HCT116 (cell line): Measurements from ENCODE around the gene APOL4. TPM values are rescaled to one million over a fixed set of nuclear protein-coding genes. Genes with fewer than 3 reads are reported as not detected.

ENCODE experiments used
- ATAC-seq: fragments of 200-7000 bp; cut with Tn5 transposase; 2 replicates; pipeline ENCODE4 v1.9.1; 2020; ENCODE audit warnings: mild to moderate bottlenecking, moderate library complexity
- BruUV-seq: library from RNA; stranded (reverse); fragments of 400-500 nt; replicated peaks from 2 replicates; lab custom pipeline; 2021; lab: Mats Ljungman, UMichigan
- CTCF ChIA-PET: fragments of 300-600 bp; sonication (Branson Sonifier 250); formaldehyde crosslinking; loops from one replicate; lab custom pipeline; 2021; ENCODE audit warnings: antibody characterized with exemption; lab: Charles Lee
- POLR2A ChIA-PET: fragments of 300-600, 350-600 bp; sonication (Branson Sonifier 250); formaldehyde crosslinking; loops from one replicate; lab custom pipeline; 2021; ENCODE audit warnings: antibody characterized with exemption; lab: Charles Lee
- RAD21 ChIA-PET, 2 experiments: fragments of 300-600 bp; sonication (Branson Sonifier 250); formaldehyde crosslinking; loops; one replicate each; lab custom pipeline; 2023; ENCODE audit warnings: low total read pairs in 2 of 2; ENCODE audit not compliant: uncharacterized antibody in 2 of 2, unreplicated experiment in 2 of 2, low non-redundant PET in 1 of 2; lab: Charles Lee
- DNase-seq: peaks from one replicate; pipeline ENCODE4 v3.0.0-alpha.2; 2010; ENCODE audit warnings: low read depth, low spot score
- H2AFZ ChIP-seq: fragments of 200-600 bp; shearing (Covaris generic), sonication (generic); 2 replicates; pipeline ENCODE4 v1.6.1; 2017; ENCODE audit warnings: low read depth, mixed run types, mixed read lengths, antibody characterized with exemption, low read length; ENCODE audit not compliant: poor library complexity, severe bottlenecking
- H3K27ac ChIP-seq: 2 replicates; pipeline ENCODE4 v1.5.1; 2012; ENCODE audit warnings: low read depth, low read length
- H3K27me3 ChIP-seq: fragments of 200-600 bp; sonication (generic); 2 replicates; pipeline ENCODE4 v1.6.1; 2016; ENCODE audit warnings: mixed run types, low read length, mixed read lengths; ENCODE audit not compliant: insufficient read depth
- H3K36me3 ChIP-seq, 2 experiments: fragments of 200-500 bp in 1 of 2; fragments of 200-600 bp in 1 of 2; sonication (Bioruptor generic) in 1 of 2; sonication (generic) in 1 of 2; 2 replicates each; pipeline versions ENCODE4 v1.5.1 to v1.6.1; 2014 to 2016; ENCODE audit warnings: low read length in 2 of 2, inconsistent platforms in 1 of 2, mixed read lengths in 1 of 2, mixed run types in 1 of 2; ENCODE audit not compliant: insufficient read depth in 2 of 2, control insufficient read depth in 1 of 2
- H3K4me1 ChIP-seq, 2 experiments: fragments of 200-600 bp in 1 of 2; sonication (generic) in 1 of 2; 2 replicates each; pipeline versions ENCODE4 v1.5.1 to v1.6.1; 2012 to 2017; ENCODE audit warnings: low read length in 2 of 2, inconsistent platforms in 1 of 2, mild to moderate bottlenecking in 1 of 2, mixed read lengths in 1 of 2, mixed run types in 1 of 2, moderate library complexity in 1 of 2; ENCODE audit not compliant: insufficient read depth in 2 of 2, control insufficient read depth in 1 of 2
- H3K4me2 ChIP-seq: fragments of 200-600 bp; sonication (generic); 2 replicates; pipeline ENCODE4 v1.6.1; 2017; ENCODE audit warnings: mixed run types, low read length, mixed read lengths
- H3K4me3 ChIP-seq, 2 experiments: fragments of 200-600 bp in 1 of 2; sonication (generic) in 1 of 2; replicated peaks in 1 of 2; 2 replicates each; pipeline ENCODE4 v1.5.1; 2011 to 2016; ENCODE audit warnings: low read length in 2 of 2, control low read depth in 1 of 2, low read depth in 1 of 2, mild to moderate bottlenecking in 1 of 2, mixed read lengths in 1 of 2, mixed run types in 1 of 2
- H3K79me2 ChIP-seq: fragments of 200-600 bp; sonication (generic); 2 replicates; pipeline ENCODE4 v1.6.1; 2017; ENCODE audit warnings: mild to moderate bottlenecking, mixed run types, low read length, moderate library complexity, mixed read lengths; ENCODE audit not compliant: insufficient read depth
- H3K9ac ChIP-seq: fragments of 200-600 bp; sonication (generic); 2 replicates; pipeline ENCODE4 v1.6.1; 2016; ENCODE audit warnings: low read length, mixed read lengths
- H3K9me2 ChIP-seq: fragments of 200-600 bp; sonication (generic), shearing (Covaris generic); 2 replicates; pipeline ENCODE4 v1.6.1; 2017; ENCODE audit warnings: mixed run types, mild to moderate bottlenecking, moderate library complexity; ENCODE audit not compliant: insufficient read depth
- H3K9me3 ChIP-seq, 2 experiments: fragments of 200-500 bp in 1 of 2; fragments of 200-600 bp in 1 of 2; sonication (Bioruptor generic) in 1 of 2; sonication (generic) in 1 of 2; 2 replicates each; pipeline ENCODE4 v1.6.1; 2014 to 2017; ENCODE audit warnings: low read length in 2 of 2, mixed read lengths in 2 of 2, inconsistent platforms in 1 of 2, low read depth in 1 of 2, mild to moderate bottlenecking in 1 of 2, mixed run types in 1 of 2, moderate library complexity in 1 of 2; ENCODE audit not compliant: control insufficient read depth in 1 of 2, insufficient read depth in 1 of 2
- H4K20me1 ChIP-seq: fragments of 200-600 bp; sonication (generic), shearing (Covaris generic); 2 replicates; pipeline ENCODE4 v1.6.1; 2017; ENCODE audit warnings: mixed run types, mild to moderate bottlenecking, moderate library complexity; ENCODE audit not compliant: insufficient read depth
- ATF3 ChIP-seq: IDR thresholded peaks from 2 replicates; pipeline ENCODE4 v1.6.1; 2012
- CTCF ChIP-seq, 3 experiments: fragments of 200-600 bp in 1 of 3; sonication (generic) in 1 of 3; IDR thresholded peaks in 2 of 3; conservative IDR thresholded peaks in 1 of 3; 2 replicates each; pipeline ENCODE4 v1.5.1; 2012 to 2017; ENCODE audit warnings: low read depth in 2 of 3, low read length in 2 of 3, antibody characterized with exemption in 1 of 3, borderline replicate concordance in 1 of 3, control low read depth in 1 of 3, mild to moderate bottlenecking in 1 of 3, mixed read lengths in 1 of 3, mixed run types in 1 of 3, moderate library complexity in 1 of 3; ENCODE audit not compliant: insufficient read depth in 1 of 3
- EGR1 ChIP-seq: IDR thresholded peaks from 2 replicates; pipeline ENCODE4 v1.6.1; 2012; ENCODE audit warnings: low read depth
- EZH2 ChIP-seq: fragments of 200-600 bp; sonication (generic); IDR thresholded peaks from 2 replicates; pipeline ENCODE4 v1.6.1; 2017; ENCODE audit warnings: antibody characterized with exemption, mixed run types
- EZH2phosphoT487 ChIP-seq: fragments of 200-600 bp; IDR thresholded peaks from 2 replicates; pipeline ENCODE4 v1.6.1; 2018; ENCODE audit warnings: antibody characterized with exemption, borderline replicate concordance
- FOSL1 ChIP-seq: IDR thresholded peaks from 2 replicates; pipeline ENCODE4 v1.6.1; 2012; ENCODE audit warnings: low read depth
- JUND ChIP-seq: IDR thresholded peaks from 2 replicates; pipeline ENCODE4 v1.6.1; 2012
- MAX ChIP-seq: IDR thresholded peaks from 2 replicates; pipeline ENCODE4 v1.6.1; 2012
- POLR2A ChIP-seq: IDR thresholded peaks from 2 replicates; pipeline ENCODE4 v1.7.0; 2011; ENCODE audit warnings: borderline replicate concordance; ENCODE audit not compliant: insufficient read depth, insufficient read length; ENCODE audit errors: extremely low read depth
- POLR2AphosphoS5 ChIP-seq: IDR thresholded peaks from 2 replicates; pipeline ENCODE4 v1.6.1; 2011; ENCODE audit warnings: mild to moderate bottlenecking, low read depth, low read length, moderate library complexity
- RAD21 ChIP-seq: IDR thresholded peaks from 2 replicates; pipeline ENCODE4 v1.6.1; 2012; ENCODE audit warnings: low read depth, mild to moderate bottlenecking
- REST ChIP-seq: IDR thresholded peaks from 2 replicates; pipeline ENCODE4 v1.6.1; 2012; ENCODE audit warnings: low read depth
- SIN3A ChIP-seq: IDR thresholded peaks from 2 replicates; pipeline ENCODE4 v1.6.1; 2012; ENCODE audit warnings: low read depth
- SRF ChIP-seq: IDR thresholded peaks from 2 replicates; pipeline ENCODE4 v1.6.1; 2012; ENCODE audit warnings: low read depth
- TCF7L2 ChIP-seq: IDR thresholded peaks from 2 replicates; pipeline ENCODE4 v1.7.0; 2011; ENCODE audit warnings: borderline replicate concordance, inconsistent platforms; ENCODE audit not compliant: insufficient read depth, insufficient read length; ENCODE audit errors: extremely low read depth
- YY1 ChIP-seq: IDR thresholded peaks from 2 replicates; pipeline ENCODE4 v1.6.1; 2011; ENCODE audit warnings: low read length, low read depth, moderate library complexity, mild to moderate bottlenecking; ENCODE audit not compliant: insufficient replicate concordance; ENCODE audit errors: extremely low read depth
- ZBTB33 ChIP-seq: IDR thresholded peaks from 2 replicates; pipeline ENCODE4 v1.6.1; 2011; ENCODE audit warnings: mild to moderate bottlenecking, low read length, moderate library complexity; ENCODE audit not compliant: insufficient replicate concordance; ENCODE audit errors: extremely low read depth
- ZFX ChIP-seq: fragments of 450-650 bp; IDR thresholded peaks from 2 replicates; pipeline ENCODE4 v1.6.1; 2017
- ZNF274 ChIP-seq: fragments of 200-500 bp; sonication (Bioruptor generic); IDR thresholded peaks from 2 replicates; pipeline ENCODE4 v1.6.1; 2014; ENCODE audit warnings: mild to moderate bottlenecking, low read depth, low read length, inconsistent platforms
- intact Hi-C: fragments of 100-400 bp; cut with micrococcal nuclease; formaldehyde crosslinking; loops from 2 replicates; pipeline ENCODE4 v1.10.0; 2022
- total RNA-seq: library from RNA; stranded (reverse); gene quantifications from one replicate; pipeline ENCODE4 v1.2.1, GENCODE V29; 2021; ENCODE audit not compliant: unreplicated experiment

The APOL4 gene
- total RNA-seq, 1 experiment from 2014 or later: not detected

- TF ChIP-seq EGR1: no peak
- no peak for TF ChIP-seq REST
- TF ChIP-seq YY1: no peak
- no peak for TF ChIP-seq MAX
- TF ChIP-seq ZFX: no peak
- TF ChIP-seq EZH2: no peak
- no peak for TF ChIP-seq JUND
- TF ChIP-seq POLR2AphosphoS5: no peak
- no peak for TF ChIP-seq EZH2phosphoT487
- TF ChIP-seq SRF: no peak
- no peak for TF ChIP-seq RAD21
- TF ChIP-seq SIN3A: no peak
- no peak for TF ChIP-seq FOSL1
- TF ChIP-seq ZBTB33: no peak
- no peak for TF ChIP-seq POLR2A
- TF ChIP-seq CTCF (IDR thresholded peaks at IDR 0.05 in 2 of 3, conservative IDR thresholded peaks at IDR 0.05 in 1 of 3; ENCODE audit: borderline replicate concordance in 1 of 3, insufficient read depth in 1 of 3, low read depth in 2 of 3, low read length in 2 of 3): no peak
- TF ChIP-seq TCF7L2: no peak
- no peak for TF ChIP-seq ATF3
- TF ChIP-seq ZNF274: no peak
- RAD21 ChIA-PET: interaction anchor here in 1 of 2 experiments (0.7 kb wide), 1 partner anchor 195 kb away, joined by 4 read pairs; no protein-coding TSS in a partner anchor
- DNase-seq (no peak), ATAC-seq (no peak)
- CTCF ChIA-PET: no interaction called here
- H3K9me2 ChIP-seq: no peaks in the 10 kb centered on the region
- no peaks in the 10 kb centered on the region for H3K79me2 ChIP-seq
- 0 out of 4 replicates have a peak, but pooled peaks cover 0 to 6% of the 10 kb centered on the region in 2 experiments for H3K36me3 ChIP-seq
- intact Hi-C loops: loop anchor here (10.0 kb wide), 1 partner anchor 83 kb away; no protein-coding TSS in a partner anchor
- H3K4me1 ChIP-seq: no peaks in the 10 kb centered on the region
- POLR2A ChIA-PET: no interaction called here
- H3K27ac ChIP-seq: no peak overlapping the region
- no peak overlapping the region for H3K4me2 ChIP-seq
- no peaks in the 10 kb centered on the region for H3K9me3 ChIP-seq
- H4K20me1 ChIP-seq: no peaks in the 10 kb centered on the region
- no TSS peak for BruUV-seq
- H2AFZ ChIP-seq: no peak overlapping the region
- no peaks in the 10 kb centered on the region for H3K27me3 ChIP-seq
- H3K4me3 ChIP-seq: no peak overlapping the region
- H3K9ac ChIP-seq: no peak overlapping the region
Observed at GRCh38 chr22:36227806-36228205, 26.2 kb upstream of the APOL4 start.
